ENCODE data around the gene GJD4.

GJD4 gene

DNA sequence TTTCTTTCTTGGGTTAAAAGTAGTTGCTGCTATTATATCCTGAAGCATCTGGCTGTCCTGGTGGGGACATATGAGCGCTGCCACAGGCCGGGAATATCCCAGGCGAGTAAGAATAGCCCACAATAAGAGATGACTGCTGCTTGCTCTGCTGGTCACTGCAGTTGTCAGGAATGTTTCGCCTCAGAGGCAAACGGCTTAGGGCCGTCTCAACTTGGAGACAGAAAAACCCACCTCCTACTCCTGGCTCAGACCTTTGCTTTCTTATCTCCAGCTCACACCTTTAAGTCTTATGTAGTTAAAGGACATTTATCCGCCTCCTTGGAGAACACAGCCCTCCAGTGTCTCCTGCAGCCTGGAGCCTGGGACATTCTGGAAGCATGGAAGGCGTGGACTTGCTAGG, at the start of gene GJD4:
GJD4 (plus strand) TSS at position 151 of the 400 bp plus-strand sequence; CDS start at position 378, 227 bp downstream.
- Histone ChIP-seq H3K36me3 (ENCODE audit: control insufficient read depth, insufficient read depth, low read length) (no peaks in the 10 kb centered on the region), H3K9me3 (ENCODE audit: control insufficient read depth, low read length) (no peaks in the 10 kb centered on the region), H3K4me3 (ENCODE audit: low read length) (no peak within 1 kb of the TSS), H3K27me3 (ENCODE audit: control insufficient read depth, insufficient read depth, low read length) (peaks cover 20% of the 10 kb centered on the region), H3K9ac (ENCODE audit: low read length) (no peak within 1 kb of the TSS), H3K4me1 (ENCODE audit: control insufficient read depth, insufficient read depth, low read length) (no peaks in the 10 kb centered on the region)

DNA sequence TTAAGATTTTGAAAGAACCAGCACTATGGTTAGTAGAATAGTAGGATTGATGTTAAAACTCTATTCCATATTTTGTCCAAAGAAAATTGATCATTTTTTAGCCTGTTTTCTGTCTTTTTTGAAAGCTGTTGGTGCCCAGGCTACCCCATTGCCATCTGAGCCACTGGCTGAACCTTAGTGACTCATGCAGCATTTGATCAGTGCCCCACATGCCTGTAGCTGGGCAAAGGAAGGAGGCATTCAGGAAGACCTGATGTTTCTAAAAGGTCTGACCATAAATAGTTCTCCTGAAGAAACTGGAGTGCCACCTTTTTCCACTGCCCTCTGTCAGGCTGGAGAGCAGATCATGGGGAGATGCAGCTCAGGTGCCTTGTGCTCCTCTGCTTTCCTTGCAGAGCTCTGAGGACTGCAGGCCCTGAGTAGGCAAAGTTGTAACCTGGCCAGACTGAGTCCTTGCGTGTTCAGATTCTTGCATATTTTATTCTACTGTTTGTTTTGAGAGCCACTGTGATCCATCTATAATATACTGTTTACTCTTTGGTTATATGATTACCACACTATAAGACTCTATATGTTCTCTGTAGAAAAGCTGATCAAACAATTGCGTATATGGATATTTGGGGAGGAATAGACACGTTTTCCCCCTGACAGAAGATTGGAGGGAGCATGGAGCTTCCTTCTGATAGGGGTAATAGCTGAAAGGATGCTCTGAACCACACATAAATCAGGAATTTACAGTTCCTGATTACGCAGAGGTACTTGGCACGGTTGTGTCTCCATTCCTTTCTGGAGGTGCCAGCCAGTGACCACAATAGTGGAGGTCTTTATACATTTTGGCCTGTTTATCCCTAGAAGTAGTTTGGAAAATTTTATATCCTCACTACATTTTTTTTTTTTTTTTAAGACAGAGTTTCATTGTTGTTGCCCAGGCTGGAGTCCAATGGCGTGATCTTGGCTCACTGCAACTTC, 48.9 kb upstream of the GJD4 start:
- H3K9ac ChIP-seq (ENCODE audit: low read length), result no peak overlapping the region
- no peaks in the 10 kb centered on the region for H3K36me3 ChIP-seq (ENCODE audit: control insufficient read depth, insufficient read depth, low read length)
- H3K9me3 ChIP-seq (ENCODE audit: control insufficient read depth, low read length), result no peaks in the 10 kb centered on the region
- H3K27me3 ChIP-seq (ENCODE audit: control insufficient read depth, insufficient read depth, low read length), result no peaks in the 10 kb centered on the region
- H3K4me1 ChIP-seq (ENCODE audit: control insufficient read depth, insufficient read depth, low read length), result no peaks in the 10 kb centered on the region
- no peak overlapping the region for H3K4me3 ChIP-seq (ENCODE audit: low read length)

GRCh38 chr10:35558276-35558675, 46.9 kb upstream of the GJD4 start:
- Histone ChIP-seq H3K9ac (ENCODE audit: low read length) (no peak overlapping the region), H3K36me3 (ENCODE audit: control insufficient read depth, insufficient read depth, low read length) (no peaks in the 10 kb centered on the region), H3K4me3 (ENCODE audit: low read length) (no peak overlapping the region), H3K4me1 (ENCODE audit: control insufficient read depth, insufficient read depth, low read length) (no peaks in the 10 kb centered on the region), H3K27me3 (ENCODE audit: control insufficient read depth, insufficient read depth, low read length) (no peaks in the 10 kb centered on the region), H3K9me3 (ENCODE audit: control insufficient read depth, low read length) (no peaks in the 10 kb centered on the region)

GRCh38 chr10:35559416-35559815, 45.7 kb upstream of the GJD4 start:
- Histone ChIP-seq H3K9me3 (ENCODE audit: control insufficient read depth, low read length) (no peaks in the 10 kb centered on the region), H3K27me3 (ENCODE audit: control insufficient read depth, insufficient read depth, low read length) (no peaks in the 10 kb centered on the region)

DNA sequence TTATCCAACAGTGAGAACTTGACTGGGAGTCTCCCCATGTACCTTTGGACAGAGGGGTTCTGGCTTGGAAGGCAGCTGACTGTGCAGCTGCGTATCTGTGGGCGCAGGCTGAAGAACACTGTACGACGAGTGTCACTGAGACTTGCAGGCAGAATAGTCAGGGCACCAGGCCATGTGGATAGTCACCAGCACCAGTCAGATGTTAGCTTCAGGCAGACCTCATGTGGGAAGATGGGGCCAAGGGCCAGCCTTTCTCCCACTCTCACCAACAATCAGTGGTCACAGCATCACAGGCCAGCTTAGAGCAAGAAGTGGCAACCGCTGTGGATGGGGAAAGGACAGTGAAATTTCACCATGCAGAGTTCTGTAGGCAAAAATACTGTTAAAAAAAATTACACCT, 43.4 kb upstream of the GJD4 start:
- no peak overlapping the region for H3K4me3 ChIP-seq (ENCODE audit: low read length)
- no peaks in the 10 kb centered on the region for H3K9me3 ChIP-seq (ENCODE audit: control insufficient read depth, low read length)
- H3K9ac ChIP-seq (ENCODE audit: low read length), result no peak overlapping the region
- no peaks in the 10 kb centered on the region for H3K4me1 ChIP-seq (ENCODE audit: control insufficient read depth, insufficient read depth, low read length)
- no peaks in the 10 kb centered on the region for H3K27me3 ChIP-seq (ENCODE audit: control insufficient read depth, insufficient read depth, low read length)
- no peaks in the 10 kb centered on the region for H3K36me3 ChIP-seq (ENCODE audit: control insufficient read depth, insufficient read depth, low read length)

More at GRCh38 chr10:35559416-35559815, 45.7 kb upstream of the GJD4 start:
- Histone ChIP-seq H3K9ac (ENCODE audit: low read length) (no peak overlapping the region), H3K36me3 (ENCODE audit: control insufficient read depth, insufficient read depth, low read length) (no peaks in the 10 kb centered on the region), H3K4me3 (ENCODE audit: low read length) (no peak overlapping the region), H3K4me1 (ENCODE audit: control insufficient read depth, insufficient read depth, low read length) (no peaks in the 10 kb centered on the region)

GRCh38 chr10:35562427-35562826, 42.7 kb upstream of the GJD4 start:
- no peak overlapping the region for H3K4me3 ChIP-seq (ENCODE audit: low read length)
- H3K36me3 ChIP-seq (ENCODE audit: control insufficient read depth, insufficient read depth, low read length), result no peaks in the 10 kb centered on the region
- H3K4me1 ChIP-seq (ENCODE audit: control insufficient read depth, insufficient read depth, low read length), result no peaks in the 10 kb centered on the region
- no peaks in the 10 kb centered on the region for H3K9me3 ChIP-seq (ENCODE audit: control insufficient read depth, low read length)
- no peaks in the 10 kb centered on the region for H3K27me3 ChIP-seq (ENCODE audit: control insufficient read depth, insufficient read depth, low read length)
- no peak overlapping the region for H3K9ac ChIP-seq (ENCODE audit: low read length)

- Histone ChIP-seq H3K9ac (ENCODE audit: low read length) (no peak overlapping the region), H3K4me3 (ENCODE audit: low read length) (no peak overlapping the region), H3K36me3 (ENCODE audit: control insufficient read depth, insufficient read depth, low read length) (no peaks in the 10 kb centered on the region), H3K4me1 (ENCODE audit: control insufficient read depth, insufficient read depth, low read length) (no peaks in the 10 kb centered on the region), H3K9me3 (ENCODE audit: control insufficient read depth, low read length) (no peaks in the 10 kb centered on the region), H3K27me3 (ENCODE audit: control insufficient read depth, insufficient read depth, low read length) (no peaks in the 10 kb centered on the region)
These were observed 41.8 kb upstream of the GJD4 start for GRCh38 chr10:35563261-35563891.

GRCh38 chr10:35564341-35564968, 40.7 kb upstream of the GJD4 start:
- no peaks in the 10 kb centered on the region for H3K9me3 ChIP-seq (ENCODE audit: control insufficient read depth, low read length)
- H3K4me3 ChIP-seq (ENCODE audit: low read length), result no peak overlapping the region
- no peaks in the 10 kb centered on the region for H3K4me1 ChIP-seq (ENCODE audit: control insufficient read depth, insufficient read depth, low read length)
- peaks cover 3% of the 10 kb centered on the region for H3K36me3 ChIP-seq (ENCODE audit: control insufficient read depth, insufficient read depth, low read length)
- no peaks in the 10 kb centered on the region for H3K27me3 ChIP-seq (ENCODE audit: control insufficient read depth, insufficient read depth, low read length)
- no peak overlapping the region for H3K9ac ChIP-seq (ENCODE audit: low read length)

DNA sequence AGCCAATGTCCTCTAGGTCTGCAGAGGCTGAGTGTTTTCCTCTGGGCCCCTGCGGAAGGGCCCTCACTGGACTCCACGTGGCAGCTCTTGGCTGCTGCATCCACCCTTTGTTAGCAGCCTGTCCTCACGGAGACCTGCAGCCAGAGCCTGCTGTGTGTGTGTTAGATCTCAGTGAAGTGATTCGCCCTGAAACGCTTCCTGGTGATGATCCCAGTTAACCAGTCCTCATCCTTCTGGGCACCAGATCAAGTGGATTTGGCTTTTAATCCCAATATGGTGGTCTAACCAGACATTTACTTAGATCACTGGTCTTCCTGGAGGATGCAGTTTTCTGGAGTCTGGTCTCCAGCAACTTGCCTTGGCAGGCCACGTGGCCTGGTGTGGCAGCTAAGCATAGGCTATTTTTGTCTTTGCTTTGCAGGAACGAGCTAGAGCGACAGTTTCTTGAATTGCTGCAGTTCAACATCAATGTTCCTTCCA, 39.5 kb upstream of the GJD4 start:
- Histone ChIP-seq H3K4me1 (ENCODE audit: control insufficient read depth, insufficient read depth, low read length) (no peaks in the 10 kb centered on the region), H3K27me3 (ENCODE audit: control insufficient read depth, insufficient read depth, low read length) (no peaks in the 10 kb centered on the region)

DNA sequence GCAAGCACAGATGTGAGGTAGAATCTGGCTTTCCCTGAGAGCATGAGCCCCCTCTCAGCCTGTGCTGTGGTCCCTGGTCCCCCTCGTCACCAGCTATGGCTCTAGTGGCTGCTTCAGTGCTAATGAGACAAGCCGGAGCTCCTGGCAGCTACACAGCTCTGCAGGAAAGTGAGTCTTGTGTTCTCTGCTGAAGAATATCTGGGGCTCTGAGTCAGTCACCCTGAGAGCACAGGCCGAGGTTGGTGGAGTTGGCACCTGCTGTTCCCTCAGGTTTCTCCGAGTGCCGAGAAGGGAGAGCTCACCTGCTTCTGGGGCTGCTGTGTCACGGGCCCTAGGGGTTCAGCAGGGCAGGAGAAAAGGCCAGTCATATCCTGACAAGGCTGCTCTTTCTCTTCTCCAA, 37.2 kb upstream of the GJD4 start:
- H3K9me3 ChIP-seq (ENCODE audit: control insufficient read depth, low read length), result no peaks in the 10 kb centered on the region
- peaks cover 3% of the 10 kb centered on the region for H3K36me3 ChIP-seq (ENCODE audit: control insufficient read depth, insufficient read depth, low read length)
- no peaks in the 10 kb centered on the region for H3K27me3 ChIP-seq (ENCODE audit: control insufficient read depth, insufficient read depth, low read length)
- no peak overlapping the region for H3K4me3 ChIP-seq (ENCODE audit: low read length)
- no peak overlapping the region for H3K9ac ChIP-seq (ENCODE audit: low read length)
- H3K4me1 ChIP-seq (ENCODE audit: control insufficient read depth, insufficient read depth, low read length), result no peaks in the 10 kb centered on the region

More for the DNA sequence above, 39.5 kb upstream of the GJD4 start:
- no peak overlapping the region for H3K9ac ChIP-seq (ENCODE audit: low read length)
- H3K9me3 ChIP-seq (ENCODE audit: control insufficient read depth, low read length), result no peaks in the 10 kb centered on the region
- H3K36me3 ChIP-seq (ENCODE audit: control insufficient read depth, insufficient read depth, low read length), result peaks cover 3% of the 10 kb centered on the region
- no peak overlapping the region for H3K4me3 ChIP-seq (ENCODE audit: low read length)

- H3K27me3 ChIP-seq (ENCODE audit: control insufficient read depth, insufficient read depth, low read length), result no peaks in the 10 kb centered on the region
- peaks cover 3% of the 10 kb centered on the region for H3K36me3 ChIP-seq (ENCODE audit: control insufficient read depth, insufficient read depth, low read length)
- H3K4me3 ChIP-seq (ENCODE audit: low read length), result no peak overlapping the region
- no peaks in the 10 kb centered on the region for H3K4me1 ChIP-seq (ENCODE audit: control insufficient read depth, insufficient read depth, low read length)
- no peak overlapping the region for H3K9ac ChIP-seq (ENCODE audit: low read length)
- H3K9me3 ChIP-seq (ENCODE audit: control insufficient read depth, low read length), result no peaks in the 10 kb centered on the region
These were observed 36.6 kb upstream of the GJD4 start for GRCh38 chr10:35568483-35569015.
